ENCODE results near the gene KCNMA1. TPM values are rescaled to one million over a fixed set of nuclear protein-coding genes. Genes with fewer than 3 reads are reported as not detected.
"Not testable (repeated sequence)": the region's sequence is repeated elsewhere in the genome, so short reads cannot be mapped to it uniquely, and the experiment has no call there.

The KCNMA1 gene
- total RNA-seq, 1 donor from 2014 or later, result 2.0 TPM

- ATAC-seq (ENCODE audit: poor library complexity), result no peak
- intact Hi-C loops (cut with DNase I), result no loop called here
Observed at GRCh38 chr10:77576007-77576367, 61.6 kb downstream of the KCNMA1 start.

GRCh38 chr10:77575271-77576006 is 62.2 kb downstream of the KCNMA1 start:
- DNase-seq (no peak), ATAC-seq (ENCODE audit: poor library complexity) (no peak)
- intact Hi-C loops (cut with DNase I), result no loop called here

More at GRCh38 chr10:77576007-77576367, 61.6 kb downstream of the KCNMA1 start:
- DNase-seq, result no peak

- intact Hi-C loops (cut with DNase I), result no loop called here
- no peak for ATAC-seq (ENCODE audit: poor library complexity)
- no peak for DNase-seq
Observed at GRCh38 chr10:77574438-77574837, 63.2 kb downstream of the KCNMA1 start.

GRCh38 chr10:77572520-77572919 is 65.1 kb downstream of the KCNMA1 start:
- DNase-seq; ATAC-seq (ENCODE audit: poor library complexity); intact Hi-C loops (cut with DNase I): not testable (repeated sequence)

GRCh38 chr10:77571490-77571889 is 66.1 kb downstream of the KCNMA1 start:
- intact Hi-C loops (cut with DNase I), result no loop called here
- DNase-seq, result no peak
- no peak for ATAC-seq (ENCODE audit: poor library complexity)

GRCh38 chr10:77566914-77567566 is 70.6 kb downstream of the KCNMA1 start:
- no peak for DNase-seq

DNA sequence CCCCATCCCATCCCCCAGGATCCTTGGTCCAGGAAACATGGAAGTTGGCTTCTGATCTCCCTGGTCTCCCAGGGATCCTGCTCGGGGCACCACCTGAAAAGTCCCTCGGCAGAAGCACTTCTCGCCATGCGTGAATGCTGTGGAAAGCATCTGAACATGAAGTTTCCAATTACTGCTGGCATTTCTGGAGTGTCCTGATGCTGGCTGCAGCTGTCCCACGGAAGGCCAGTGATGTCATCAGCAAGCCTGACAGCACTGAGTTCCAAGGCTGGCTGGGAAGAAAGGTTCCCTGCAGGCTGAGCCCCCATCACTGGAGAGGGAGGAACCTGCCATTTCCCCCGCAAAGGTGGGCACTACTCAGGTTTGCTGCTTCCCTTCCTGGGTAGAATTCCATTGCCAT is 71.4 kb downstream of the KCNMA1 start:
- DNase-seq (no peak), ATAC-seq (ENCODE audit: poor library complexity) (no peak)
- intact Hi-C loops (cut with DNase I), result no loop called here

More at GRCh38 chr10:77566914-77567566, 70.6 kb downstream of the KCNMA1 start:
- no peak for ATAC-seq (ENCODE audit: poor library complexity)
- intact Hi-C loops (cut with DNase I), result no loop called here

DNA sequence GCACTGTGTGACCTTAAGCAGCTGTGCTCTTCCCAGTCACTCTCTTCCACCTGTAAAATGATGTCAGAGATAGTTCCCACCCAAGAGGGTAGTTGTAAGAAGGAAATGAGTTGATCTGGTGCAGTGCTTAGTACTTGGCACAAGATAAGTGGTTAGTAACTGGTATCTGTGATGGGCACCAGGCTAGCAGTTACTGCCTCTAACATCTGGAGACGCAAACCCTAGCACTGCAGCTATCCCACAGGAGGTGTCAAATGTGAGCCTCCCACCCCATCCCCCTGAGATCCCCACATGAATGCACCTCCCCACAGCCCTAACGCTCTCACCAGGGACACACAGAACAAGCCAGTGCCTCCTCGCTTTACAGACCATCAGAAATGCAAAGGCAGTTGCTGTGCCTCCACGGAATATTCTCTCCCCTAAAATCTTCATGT is 72.0 kb downstream of the KCNMA1 start:
- DNase-seq (no peak), ATAC-seq (ENCODE audit: poor library complexity) (no peak)
- intact Hi-C loops (cut with DNase I), result no loop called here

DNA sequence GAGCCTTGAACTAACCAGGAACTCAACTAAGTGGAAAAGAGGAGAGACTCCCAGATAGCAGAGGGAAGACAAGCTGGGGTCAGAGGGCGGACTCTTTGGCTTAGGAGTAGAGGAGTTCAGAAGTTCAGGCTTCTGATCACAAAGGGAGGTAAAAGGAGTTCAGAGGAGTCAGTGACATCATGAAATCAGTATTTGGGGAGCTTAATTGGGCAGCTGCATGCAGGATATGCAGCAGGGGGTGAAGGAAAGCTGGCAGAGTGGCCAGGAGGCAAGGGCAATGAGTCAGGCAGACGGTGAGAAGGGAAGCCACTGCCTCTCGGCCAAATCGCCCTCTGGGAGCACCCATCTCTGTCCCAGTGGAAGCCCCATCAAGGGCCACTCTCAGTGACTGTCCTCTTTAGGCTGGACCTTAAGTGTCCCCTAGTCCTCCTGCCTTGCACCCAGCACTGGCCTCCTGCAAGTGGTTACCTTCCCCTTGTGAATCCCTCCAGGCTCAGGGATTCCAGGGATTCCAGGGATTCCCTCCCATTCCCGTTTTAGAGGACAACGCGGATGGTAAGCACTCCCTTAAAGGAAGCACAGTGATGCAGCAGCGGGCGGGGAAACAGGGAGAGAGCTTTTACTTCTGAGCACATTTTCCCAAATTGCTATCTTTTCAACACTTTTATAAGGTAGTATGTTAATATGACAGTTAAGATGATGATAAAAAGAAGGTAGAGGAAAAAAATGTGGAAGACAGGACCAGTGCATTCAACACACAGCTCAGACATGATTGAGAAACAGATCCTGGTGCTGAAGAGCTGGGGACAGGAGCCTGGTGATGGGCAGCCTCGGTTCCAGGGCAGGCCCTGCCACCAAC is 72.6 kb downstream of the KCNMA1 start:
- DNase-seq (no peak), ATAC-seq (ENCODE audit: poor library complexity) (no peak)
- intact Hi-C loops (cut with DNase I), result no loop called here

DNA sequence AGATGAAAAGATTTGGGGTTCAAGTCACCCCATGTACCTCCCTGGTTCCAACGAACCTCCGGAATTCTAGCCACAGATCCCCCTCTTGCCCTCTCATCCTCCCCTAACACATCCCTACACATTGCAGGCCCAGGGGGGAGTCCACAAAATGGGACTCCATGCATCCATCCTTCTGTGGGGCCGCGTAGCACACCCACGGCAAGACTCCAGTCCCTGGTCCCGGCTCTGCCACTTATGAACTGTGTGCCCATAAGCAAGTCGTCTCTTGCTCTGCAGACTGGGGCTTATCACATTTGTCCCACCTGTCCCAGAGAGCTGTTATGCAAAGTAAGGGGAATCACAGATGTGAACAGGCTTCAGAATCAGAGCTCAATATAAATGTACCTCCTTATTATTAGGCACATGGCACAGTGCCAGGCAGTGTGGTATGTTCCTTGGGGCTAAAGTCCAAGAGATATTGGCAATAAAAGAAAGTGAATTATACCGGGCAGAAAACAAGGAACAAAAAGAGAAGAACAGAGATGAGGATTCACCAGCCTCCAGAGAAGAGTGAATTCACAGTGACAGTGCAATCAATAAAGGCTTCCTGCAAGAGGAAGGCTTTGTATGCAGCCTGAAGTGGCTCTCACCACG is 73.9 kb downstream of the KCNMA1 start:
- intact Hi-C loops (cut with DNase I), result no loop called here
- ATAC-seq (ENCODE audit: poor library complexity) (no peak), DNase-seq (no peak)

- no peak for DNase-seq
- intact Hi-C loops (cut with DNase I), result no loop called here
Observed at GRCh38 chr10:77562742-77563141, 74.9 kb downstream of the KCNMA1 start.

GRCh38 chr10:77561991-77562390 is 75.6 kb downstream of the KCNMA1 start:
- DNase-seq (no peak), ATAC-seq (ENCODE audit: poor library complexity) (no peak)
- intact Hi-C loops (cut with DNase I), result no loop called here

More at GRCh38 chr10:77562742-77563141, 74.9 kb downstream of the KCNMA1 start:
- ATAC-seq (ENCODE audit: poor library complexity), result no peak

DNA sequence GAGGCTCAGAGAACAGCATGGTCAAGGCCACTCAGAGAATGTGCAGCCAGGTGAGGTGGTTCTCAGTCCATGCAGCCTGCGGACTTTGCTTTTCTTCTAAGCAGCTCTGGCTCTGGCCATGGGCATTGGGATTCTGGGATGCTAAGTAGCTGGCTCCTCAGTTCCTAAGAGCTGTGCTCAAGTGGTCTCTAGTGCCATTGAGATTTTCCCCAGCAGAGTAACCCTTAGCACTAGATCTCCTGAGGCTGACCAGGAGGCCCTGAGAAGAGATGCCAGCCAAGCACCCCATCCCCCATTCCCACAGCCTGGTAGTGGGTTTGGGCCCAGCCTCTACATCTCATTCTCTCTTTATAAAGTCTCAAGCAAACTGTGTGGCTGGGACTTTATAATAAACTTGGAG is 77.1 kb downstream of the KCNMA1 start:
- intact Hi-C loops (cut with DNase I), result no loop called here

GRCh38 chr10:77560052-77560451 is 77.6 kb downstream of the KCNMA1 start:
- no peak for ATAC-seq (ENCODE audit: poor library complexity)
- no peak for DNase-seq
- intact Hi-C loops (cut with DNase I), result no loop called here

More for the DNA sequence above, 77.1 kb downstream of the KCNMA1 start:
- DNase-seq (no peak), ATAC-seq (ENCODE audit: poor library complexity) (no peak)

- intact Hi-C loops (cut with DNase I), result no loop called here
- DNase-seq (no peak), ATAC-seq (ENCODE audit: poor library complexity) (no peak)
Observed at GRCh38 chr10:77556990-77557601, 80.5 kb downstream of the KCNMA1 start.

- DNase-seq (no peak), ATAC-seq (ENCODE audit: poor library complexity) (peak; percentile 70)
- intact Hi-C loops (cut with DNase I), result no loop called here
Observed at GRCh38 chr10:77555591-77556212, 81.9 kb downstream of the KCNMA1 start.

- intact Hi-C loops (cut with DNase I), result no loop called here
- peak; percentile 53 for DNase-seq
- peak; percentile 21 for ATAC-seq (ENCODE audit: poor library complexity)
Observed at GRCh38 chr10:77554996-77555397, 82.6 kb downstream of the KCNMA1 start.

GRCh38 chr10:77553966-77554365 is 83.6 kb downstream of the KCNMA1 start:
- DNase-seq, result no peak
- intact Hi-C loops (cut with DNase I), result no loop called here
- no peak for ATAC-seq (ENCODE audit: poor library complexity)
